ENCODE results near the gene MCMBP. TPM values are rescaled to one million over a fixed set of nuclear protein-coding genes. Genes with fewer than 3 reads are reported as not detected.

The MCMBP gene
- total RNA-seq, 1 experiment from 2014 or later = 71.0 TPM

DNA sequence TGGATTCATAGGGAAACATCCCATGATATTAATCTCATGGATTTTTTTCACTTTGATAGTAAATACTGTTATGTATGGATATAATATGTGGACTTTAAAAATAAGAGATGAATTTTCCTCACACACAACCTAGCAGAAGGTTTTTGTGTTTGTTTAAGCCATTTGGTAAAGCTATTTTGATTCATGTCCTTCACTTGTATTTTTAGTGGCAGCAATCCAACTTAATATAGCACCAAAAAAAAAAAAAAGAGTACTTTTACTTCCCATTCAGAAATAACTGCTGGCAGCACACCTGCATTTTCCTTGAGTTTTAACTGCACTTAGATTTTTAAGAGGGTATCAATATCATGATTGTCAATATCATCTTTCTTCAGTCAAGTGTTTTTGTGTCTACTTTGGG is 60.0 kb downstream of the MCMBP start:
- Mint-ChIP-seq H3K27me3 (ENCODE audit: insufficient read depth, unreplicated experiment) (no peaks in the 10 kb centered on the region), H3K4me3 (ENCODE audit: unreplicated experiment) (no peak overlapping the region), H3K27ac (ENCODE audit: low read depth, unreplicated experiment) (no peak overlapping the region), H3K9me3 (ENCODE audit: unreplicated experiment) (no peaks in the 10 kb centered on the region), H3K36me3 (ENCODE audit: insufficient read depth, unreplicated experiment) (no peaks in the 10 kb centered on the region), H3K4me1 (ENCODE audit: insufficient read depth, unreplicated experiment) (no peaks in the 10 kb centered on the region)
- intact Hi-C loops (cut with micrococcal nuclease) = no loop called here
- CTCF ChIA-PET = interaction anchor here (0.5 to 2.1 kb wide), 6 partner anchors 29 to 151 kb away, joined by 3 to 11 read pairs (median 3); no protein-coding TSS in a partner anchor
- TF ChIP-seq, protein P1, sequence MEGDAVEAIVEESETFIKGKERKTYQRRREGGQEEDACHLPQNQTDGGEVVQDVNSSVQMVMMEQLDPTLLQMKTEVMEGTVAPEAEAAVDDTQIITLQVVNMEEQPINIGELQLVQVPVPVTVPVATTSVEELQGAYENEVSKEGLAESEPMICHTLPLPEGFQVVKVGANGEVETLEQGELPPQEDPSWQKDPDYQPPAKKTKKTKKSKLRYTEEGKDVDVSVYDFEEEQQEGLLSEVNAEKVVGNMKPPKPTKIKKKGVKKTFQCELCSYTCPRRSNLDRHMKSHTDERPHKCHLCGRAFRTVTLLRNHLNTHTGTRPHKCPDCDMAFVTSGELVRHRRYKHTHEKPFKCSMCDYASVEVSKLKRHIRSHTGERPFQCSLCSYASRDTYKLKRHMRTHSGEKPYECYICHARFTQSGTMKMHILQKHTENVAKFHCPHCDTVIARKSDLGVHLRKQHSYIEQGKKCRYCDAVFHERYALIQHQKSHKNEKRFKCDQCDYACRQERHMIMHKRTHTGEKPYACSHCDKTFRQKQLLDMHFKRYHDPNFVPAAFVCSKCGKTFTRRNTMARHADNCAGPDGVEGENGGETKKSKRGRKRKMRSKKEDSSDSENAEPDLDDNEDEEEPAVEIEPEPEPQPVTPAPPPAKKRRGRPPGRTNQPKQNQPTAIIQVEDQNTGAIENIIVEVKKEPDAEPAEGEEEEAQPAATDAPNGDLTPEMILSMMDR (IDR thresholded peaks at IDR 0.05; ENCODE audit: unreplicated experiment) = no peak
- no TSS peak for BruUV-seq (replicated peaks)
- POLR2A ChIA-PET = interaction anchor here (1.4 kb wide), 1 partner anchor 126 kb away, joined by 4 read pairs; no protein-coding TSS in a partner anchor
- peak; percentile 15 for DNase-seq (ENCODE audit: unreplicated experiment)

DNA sequence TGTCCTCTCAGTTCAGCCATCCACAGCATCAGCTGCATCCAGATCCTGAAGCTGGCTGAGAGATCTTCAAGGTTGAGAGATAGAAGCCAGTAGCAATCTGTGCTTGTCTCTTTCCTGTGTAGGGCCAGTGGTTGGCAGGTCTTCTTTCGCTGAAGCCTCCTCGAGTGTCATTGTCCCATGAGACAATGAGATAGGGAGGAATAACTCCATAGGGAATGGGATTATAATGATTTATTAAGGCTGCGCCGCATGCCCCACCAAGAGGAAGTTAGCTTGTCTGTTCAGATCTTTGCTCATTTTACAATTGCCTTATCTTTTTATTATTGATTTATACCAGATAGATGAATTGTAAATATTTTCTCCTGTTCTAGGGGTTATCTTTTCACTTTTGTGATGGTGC is 61.5 kb downstream of the MCMBP start:
- Mint-ChIP-seq H3K4me1 (ENCODE audit: insufficient read depth, unreplicated experiment) (no peaks in the 10 kb centered on the region), H3K36me3 (ENCODE audit: insufficient read depth, unreplicated experiment) (peaks cover under 1% of the 10 kb centered on the region), H3K4me3 (ENCODE audit: unreplicated experiment) (no peak overlapping the region), H3K27me3 (ENCODE audit: insufficient read depth, unreplicated experiment) (no peaks in the 10 kb centered on the region), H3K9me3 (ENCODE audit: unreplicated experiment) (no peaks in the 10 kb centered on the region), H3K27ac (ENCODE audit: low read depth, unreplicated experiment) (no peak overlapping the region)
- CTCF ChIA-PET = interaction anchor here (0.5 to 1.2 kb wide), 5 partner anchors 9 to 60 kb away, joined by 3 to 4 read pairs (median 3); no protein-coding TSS in a partner anchor
- intact Hi-C loops (cut with micrococcal nuclease) = no loop called here
- TF ChIP-seq, protein P1 (IDR thresholded peaks at IDR 0.05; ENCODE audit: unreplicated experiment) = no peak
- no peak for DNase-seq (ENCODE audit: unreplicated experiment)
- POLR2A ChIA-PET = no interaction called here
- BruUV-seq (replicated peaks) = no TSS peak

DNA sequence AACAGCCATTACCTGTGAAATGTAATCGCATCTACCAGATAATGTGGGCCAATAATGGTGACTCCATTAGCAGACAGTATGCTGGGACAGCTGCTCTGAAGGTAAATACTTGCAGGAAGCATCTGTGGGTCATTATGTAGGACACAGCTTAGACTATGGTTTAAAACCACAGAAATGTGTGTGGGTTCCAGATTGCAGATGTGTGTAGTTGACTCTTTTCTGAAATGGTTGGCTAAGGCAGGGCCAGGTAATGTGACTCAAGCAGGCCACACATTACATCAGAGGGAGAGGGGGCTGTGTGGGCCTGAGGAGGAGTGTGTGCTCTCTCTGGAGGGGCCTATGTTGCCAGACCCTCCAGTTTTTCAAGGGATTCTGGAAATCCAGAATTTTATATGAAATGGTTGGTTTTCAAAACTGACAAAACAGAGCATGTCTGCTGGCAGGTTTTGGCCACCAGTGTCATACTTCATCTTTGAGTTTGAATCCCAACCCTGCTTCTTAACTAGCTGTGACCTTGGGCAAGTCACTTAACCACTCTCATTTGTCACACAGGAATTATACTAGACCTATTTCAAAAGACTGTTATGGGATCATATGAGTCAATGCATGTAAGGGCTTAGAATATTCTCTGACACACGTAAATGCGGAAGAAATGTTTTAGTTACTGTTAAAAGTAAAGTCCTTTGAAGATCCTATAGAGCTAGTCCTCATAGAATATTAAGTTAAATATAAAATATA is 64.5 kb downstream of the MCMBP start:
- Mint-ChIP-seq H3K4me1 (ENCODE audit: insufficient read depth, unreplicated experiment) (no peaks in the 10 kb centered on the region), H3K27ac (ENCODE audit: low read depth, unreplicated experiment) (no peak overlapping the region), H3K9me3 (ENCODE audit: unreplicated experiment) (no peaks in the 10 kb centered on the region), H3K4me3 (ENCODE audit: unreplicated experiment) (no peak overlapping the region), H3K27me3 (ENCODE audit: insufficient read depth, unreplicated experiment) (no peaks in the 10 kb centered on the region), H3K36me3 (ENCODE audit: insufficient read depth, unreplicated experiment) (peaks cover 17% of the 10 kb centered on the region)
- ChIA-PET POLR2A (no interaction called here), CTCF (interaction anchor here (0.8 to 4.6 kb wide), 2 partner anchors 51 to 58 kb away, joined by 3 to 23 read pairs; no protein-coding TSS in a partner anchor)
- peak; percentile 3 for DNase-seq (ENCODE audit: unreplicated experiment)
- intact Hi-C loops (cut with micrococcal nuclease) = no loop called here
- TF ChIP-seq, protein P1 (IDR thresholded peaks at IDR 0.05; ENCODE audit: unreplicated experiment) = no peak
- BruUV-seq (replicated peaks) = no TSS peak

DNA sequence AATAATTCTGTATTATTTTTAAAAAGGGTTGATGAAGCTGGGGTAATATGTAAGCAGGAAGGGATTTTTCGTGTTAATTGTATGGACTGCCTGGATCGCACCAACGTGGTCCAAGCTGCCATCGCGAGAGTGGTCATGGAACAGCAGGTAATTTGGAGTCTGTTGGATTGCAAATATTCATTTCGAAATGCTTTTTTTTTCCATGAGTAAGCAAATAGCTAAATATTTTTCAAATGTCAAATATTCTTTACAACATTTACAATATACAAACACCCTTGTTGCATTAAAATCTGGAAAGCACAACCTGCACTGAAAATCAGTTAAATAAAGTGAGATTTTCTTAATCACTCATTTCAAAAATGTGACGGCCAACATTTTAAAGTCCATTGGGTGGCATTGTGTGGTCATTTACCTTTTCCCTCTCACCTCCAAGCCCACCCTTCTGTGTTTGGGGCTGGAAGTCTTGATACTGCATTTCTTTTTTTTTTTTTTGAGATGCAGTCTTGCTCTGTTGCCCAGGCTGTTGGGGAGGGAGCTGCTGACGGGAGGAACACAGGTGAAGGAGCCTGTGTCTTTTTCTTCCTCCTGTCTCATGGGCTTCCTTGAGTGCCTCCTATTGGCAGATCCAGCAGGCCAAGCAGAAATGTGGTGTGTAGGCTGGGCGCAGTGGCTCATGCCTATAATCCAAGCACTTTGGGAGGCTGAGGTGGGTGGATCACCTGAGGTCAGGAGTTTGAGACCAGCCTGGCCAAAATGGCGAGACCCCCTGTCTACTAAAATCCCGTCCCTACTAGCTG is 66.1 kb downstream of the MCMBP start:
- ChIA-PET POLR2A (no interaction called here), CTCF (interaction anchor here (1.0 to 4.6 kb wide), 2 partner anchors 13 to 57 kb away, joined by 4 to 23 read pairs; no protein-coding TSS in a partner anchor)
- H3K4me3 Mint-ChIP-seq (ENCODE audit: unreplicated experiment) = no peak overlapping the region
- no peaks in the 10 kb centered on the region for H3K4me1 Mint-ChIP-seq (ENCODE audit: insufficient read depth, unreplicated experiment)
- H3K27me3 Mint-ChIP-seq (ENCODE audit: insufficient read depth, unreplicated experiment) = no peaks in the 10 kb centered on the region
- BruUV-seq (replicated peaks) = no TSS peak
- H3K9me3 Mint-ChIP-seq (ENCODE audit: unreplicated experiment) = no peaks in the 10 kb centered on the region
- DNase-seq (ENCODE audit: unreplicated experiment) = no peak
- H3K36me3 Mint-ChIP-seq (ENCODE audit: insufficient read depth, unreplicated experiment) = peaks cover 17% of the 10 kb centered on the region
- TF ChIP-seq, protein P1 (IDR thresholded peaks at IDR 0.05; ENCODE audit: unreplicated experiment) = no peak
- intact Hi-C loops (cut with micrococcal nuclease) = no loop called here
- H3K27ac Mint-ChIP-seq (ENCODE audit: low read depth, unreplicated experiment) = no peak overlapping the region
